ENCODE results near the gene CERS6. TPM values are rescaled to one million over a fixed set of nuclear protein-coding genes. Genes with fewer than 3 reads are reported as not detected.

The CERS6 gene
- total RNA-seq, 1 donor from 2014 or later: 55.3 TPM

DNA sequence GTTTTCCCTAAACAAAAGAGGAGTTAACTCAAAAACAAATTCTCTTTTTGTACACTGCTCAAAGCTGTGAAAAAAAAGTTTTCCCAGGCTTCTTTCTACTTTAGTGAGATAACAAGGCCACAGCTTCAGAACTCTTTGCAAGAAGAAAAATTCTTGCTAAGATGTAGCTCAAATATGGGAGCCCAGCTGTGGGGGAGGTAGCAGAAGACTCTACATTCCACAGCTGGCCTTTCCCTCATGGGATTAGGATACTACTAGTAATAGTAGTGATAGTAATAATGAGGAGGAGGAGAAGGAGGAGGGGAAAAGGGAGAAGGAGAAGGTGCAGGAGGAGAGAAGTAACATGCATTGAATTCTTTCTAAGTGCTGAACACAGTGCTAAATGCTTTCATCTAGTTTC is 19.2 kb upstream of the CERS6 start:
- H3K4me3 ChIP-seq (ENCODE audit: low read depth, low read length): no peak overlapping the region
- TF ChIP-seq, protein P1, sequence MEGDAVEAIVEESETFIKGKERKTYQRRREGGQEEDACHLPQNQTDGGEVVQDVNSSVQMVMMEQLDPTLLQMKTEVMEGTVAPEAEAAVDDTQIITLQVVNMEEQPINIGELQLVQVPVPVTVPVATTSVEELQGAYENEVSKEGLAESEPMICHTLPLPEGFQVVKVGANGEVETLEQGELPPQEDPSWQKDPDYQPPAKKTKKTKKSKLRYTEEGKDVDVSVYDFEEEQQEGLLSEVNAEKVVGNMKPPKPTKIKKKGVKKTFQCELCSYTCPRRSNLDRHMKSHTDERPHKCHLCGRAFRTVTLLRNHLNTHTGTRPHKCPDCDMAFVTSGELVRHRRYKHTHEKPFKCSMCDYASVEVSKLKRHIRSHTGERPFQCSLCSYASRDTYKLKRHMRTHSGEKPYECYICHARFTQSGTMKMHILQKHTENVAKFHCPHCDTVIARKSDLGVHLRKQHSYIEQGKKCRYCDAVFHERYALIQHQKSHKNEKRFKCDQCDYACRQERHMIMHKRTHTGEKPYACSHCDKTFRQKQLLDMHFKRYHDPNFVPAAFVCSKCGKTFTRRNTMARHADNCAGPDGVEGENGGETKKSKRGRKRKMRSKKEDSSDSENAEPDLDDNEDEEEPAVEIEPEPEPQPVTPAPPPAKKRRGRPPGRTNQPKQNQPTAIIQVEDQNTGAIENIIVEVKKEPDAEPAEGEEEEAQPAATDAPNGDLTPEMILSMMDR (IDR thresholded peaks at IDR 0.05; ENCODE audit: insufficient read depth, low read length, severe bottlenecking): no peak
- DNase-seq (ENCODE audit: low read depth) (no peak), FAIRE-seq (no peak)
- H3K36me3 ChIP-seq (ENCODE audit: control insufficient read depth, insufficient read depth, low read length): no peaks in the 10 kb centered on the region
- no peaks in the 10 kb centered on the region for H3K27me3 ChIP-seq (ENCODE audit: control insufficient read depth, insufficient read depth, low read length)

DNA sequence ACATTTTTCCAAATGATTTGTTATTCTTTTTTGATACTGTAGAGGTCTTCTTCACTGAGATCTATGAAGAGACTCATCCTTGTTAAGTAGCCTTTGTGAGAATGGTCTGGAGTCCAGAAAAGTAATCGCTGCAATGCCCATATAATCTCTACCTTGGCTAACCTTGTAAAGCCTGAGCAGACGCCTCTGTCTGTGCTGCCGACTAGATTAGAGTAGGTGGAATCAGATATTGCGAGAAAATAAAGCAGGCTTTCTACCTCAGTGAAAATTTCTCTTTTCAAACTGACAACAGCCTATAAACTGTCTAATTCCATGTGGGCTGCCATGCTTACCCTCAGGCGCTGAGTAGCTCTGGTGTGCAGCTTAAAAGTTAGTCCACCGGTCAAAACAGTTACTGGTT is 17.5 kb upstream of the CERS6 start:
- TF ChIP-seq, protein P1 (IDR thresholded peaks at IDR 0.05; ENCODE audit: insufficient read depth, low read length, severe bottlenecking): no peak
- DNase-seq (ENCODE audit: low read depth): no peak
- FAIRE-seq: no peak
- Histone ChIP-seq H3K36me3 (ENCODE audit: control insufficient read depth, insufficient read depth, low read length) (no peaks in the 10 kb centered on the region), H3K27me3 (ENCODE audit: control insufficient read depth, insufficient read depth, low read length) (no peaks in the 10 kb centered on the region), H3K4me3 (ENCODE audit: low read depth, low read length) (no peak overlapping the region)

DNA sequence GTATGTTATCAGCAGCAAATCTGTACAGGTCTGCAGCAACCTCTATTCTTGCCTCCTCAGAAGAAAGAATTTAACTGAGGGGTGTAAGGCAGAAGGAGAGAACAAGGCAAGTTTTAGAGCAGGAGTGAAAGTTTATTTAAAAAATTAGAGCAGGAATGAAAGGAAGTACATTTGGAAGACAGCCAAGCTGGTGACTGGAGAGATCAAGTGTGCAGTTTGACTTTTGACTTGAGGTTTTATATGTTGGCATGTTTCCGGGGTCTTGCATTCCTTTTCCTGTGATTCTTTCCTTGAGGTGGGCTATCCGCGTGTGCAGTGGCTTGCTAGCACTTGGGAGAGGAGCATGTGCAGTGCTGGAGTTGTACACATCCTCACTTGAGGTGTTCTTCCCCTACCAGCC is 16.5 kb upstream of the CERS6 start:
- TF ChIP-seq, protein P1 (IDR thresholded peaks at IDR 0.05; ENCODE audit: insufficient read depth, low read length, severe bottlenecking): no peak
- peak; percentile 39 for DNase-seq (ENCODE audit: low read depth)
- FAIRE-seq: no peak

DNA sequence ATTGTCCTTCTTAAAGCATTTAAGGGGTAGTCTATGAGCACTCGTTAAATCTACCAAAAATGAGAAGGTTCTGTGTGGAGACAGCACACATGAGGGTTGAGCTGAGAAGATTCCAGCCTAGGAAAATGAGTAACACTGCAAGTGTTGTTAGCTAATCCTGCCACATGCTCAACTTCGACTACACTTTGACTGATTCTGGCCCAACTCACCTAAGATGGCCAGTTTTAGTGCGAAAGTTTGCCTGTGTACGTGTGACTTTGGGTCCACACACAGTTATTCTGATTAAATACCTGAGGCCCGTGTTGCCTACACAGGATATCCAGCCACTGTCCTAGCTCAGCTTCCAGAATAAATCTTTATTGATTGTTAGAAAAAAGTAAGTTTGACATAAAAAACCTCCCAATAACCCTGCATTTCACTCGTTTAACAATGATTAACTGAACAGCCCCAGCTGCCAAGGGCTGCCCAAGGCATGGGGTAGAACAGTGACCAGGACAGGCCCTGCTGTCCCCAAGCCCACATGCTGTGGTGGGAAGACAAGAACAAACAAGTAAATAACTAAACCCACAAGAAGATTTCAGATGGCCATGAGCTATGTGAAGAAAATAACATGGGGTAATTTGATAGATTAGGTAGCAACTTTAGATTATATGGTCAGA is 14.7 kb upstream of the CERS6 start:
- TF ChIP-seq, protein P1 (IDR thresholded peaks at IDR 0.05; ENCODE audit: insufficient read depth, low read length, severe bottlenecking): no peak
- Histone ChIP-seq H3K27me3 (ENCODE audit: control insufficient read depth, insufficient read depth, low read length) (no peaks in the 10 kb centered on the region), H3K36me3 (ENCODE audit: control insufficient read depth, insufficient read depth, low read length) (no peaks in the 10 kb centered on the region), H3K4me3 (ENCODE audit: low read depth, low read length) (no peak overlapping the region)
- DNase-seq (ENCODE audit: low read depth) (no peak), FAIRE-seq (no peak)

More for the DNA sequence above, 16.5 kb upstream of the CERS6 start:
- H3K27me3 ChIP-seq (ENCODE audit: control insufficient read depth, insufficient read depth, low read length): no peaks in the 10 kb centered on the region
- no peaks in the 10 kb centered on the region for H3K36me3 ChIP-seq (ENCODE audit: control insufficient read depth, insufficient read depth, low read length)
- H3K4me3 ChIP-seq (ENCODE audit: low read depth, low read length): no peak overlapping the region

DNA sequence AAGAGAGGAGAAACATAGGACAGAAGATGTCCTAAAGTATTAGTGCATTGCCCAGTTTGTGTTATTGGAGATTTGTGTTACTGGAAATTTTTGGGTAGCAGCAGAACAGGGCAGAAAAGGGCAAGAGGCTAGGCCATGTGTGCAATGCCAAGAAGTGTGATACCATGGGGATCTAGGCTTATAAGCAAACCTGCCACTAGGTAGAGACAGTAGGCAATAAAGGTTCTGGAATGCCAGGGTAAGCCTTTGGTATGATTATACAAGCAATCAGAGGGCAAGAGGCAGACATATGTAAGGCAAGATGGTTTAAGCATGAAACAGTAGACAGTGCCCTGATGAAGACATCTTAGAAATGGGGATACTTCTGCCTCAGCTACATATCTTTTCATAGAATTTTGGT is 12.3 kb upstream of the CERS6 start:
- DNase-seq (ENCODE audit: low read depth) (peak; percentile 38), FAIRE-seq (no peak)
- Histone ChIP-seq H3K36me3 (ENCODE audit: control insufficient read depth, insufficient read depth, low read length) (no peaks in the 10 kb centered on the region), H3K27me3 (ENCODE audit: control insufficient read depth, insufficient read depth, low read length) (no peaks in the 10 kb centered on the region), H3K4me3 (ENCODE audit: low read depth, low read length) (no peak overlapping the region)
- TF ChIP-seq, protein P1 (IDR thresholded peaks at IDR 0.05; ENCODE audit: insufficient read depth, low read length, severe bottlenecking): peak; percentile 30

DNA sequence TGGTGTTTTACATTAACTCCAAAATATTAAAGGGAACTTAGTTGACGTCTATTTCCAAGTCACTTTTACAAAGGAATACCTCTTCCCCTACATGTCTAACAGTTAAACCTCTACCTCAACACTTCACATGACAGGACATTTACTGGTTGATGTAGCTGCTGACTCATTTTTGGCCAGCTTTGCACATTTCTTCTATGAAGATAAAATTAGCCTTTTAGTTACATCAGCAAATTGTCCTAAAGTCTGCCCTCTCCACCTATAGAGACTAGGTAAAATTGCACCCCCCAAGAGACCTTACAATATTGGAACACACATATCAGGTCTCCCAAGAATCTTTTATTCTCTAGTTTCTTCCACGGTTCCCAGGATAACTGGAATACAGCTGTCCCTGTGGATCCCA is 10.1 kb upstream of the CERS6 start:
- DNase-seq (ENCODE audit: low read depth): no peak
- H3K27me3 ChIP-seq (ENCODE audit: control insufficient read depth, insufficient read depth, low read length): no peaks in the 10 kb centered on the region
- no peak for FAIRE-seq
- H3K4me3 ChIP-seq (ENCODE audit: low read depth, low read length): no peak overlapping the region
- no peaks in the 10 kb centered on the region for H3K36me3 ChIP-seq (ENCODE audit: control insufficient read depth, insufficient read depth, low read length)
- TF ChIP-seq, protein P1 (IDR thresholded peaks at IDR 0.05; ENCODE audit: insufficient read depth, low read length, severe bottlenecking): no peak

All from bronchial epithelial cell (primary cell).